Parathyroid adenoma (tissue), 2 donors: ENCODE measurements around the gene PIRT.

Experiments
- H2AFZ ChIP-seq: fragments of 300-600 bp; sonication (generic); one replicate; pipeline ENCODE4 v1.7.0; 2017; ENCODE audit warnings: antibody characterized with exemption, mild to moderate bottlenecking
- H3K27ac ChIP-seq: fragments of 300-600 bp; sonication (generic); one replicate; pipeline ENCODE4 v1.7.0; 2017
- H3K27me3 ChIP-seq: fragments of 300-600 bp; sonication (generic); one replicate; pipeline ENCODE4 v1.7.0; 2017; ENCODE audit warnings: low read length; ENCODE audit not compliant: control insufficient read depth, insufficient read depth
- H3K36me3 ChIP-seq: fragments of 300-600 bp; sonication (generic); one replicate; pipeline ENCODE4 v1.7.0; 2017; ENCODE audit warnings: low read length; ENCODE audit not compliant: control insufficient read depth, insufficient read depth
- H3K4me1 ChIP-seq: fragments of 300-600 bp; sonication (generic); one replicate; pipeline ENCODE4 v1.7.0; 2017; ENCODE audit warnings: control low read depth
- H3K4me2 ChIP-seq: fragments of 300-600 bp; sonication (generic); one replicate; pipeline ENCODE4 v1.7.0; 2017; ENCODE audit warnings: low read length
- H3K4me3 ChIP-seq: fragments of 300-600 bp; sonication (generic); one replicate; pipeline ENCODE4 v1.7.0; 2017; ENCODE audit warnings: low read depth, low read length
- H3K79me2 ChIP-seq: fragments of 300-600 bp; sonication (generic); one replicate; pipeline ENCODE4 v1.7.0; 2017; ENCODE audit warnings: control low read depth
- H3K9ac ChIP-seq: fragments of 300-600 bp; sonication (generic); one replicate; pipeline ENCODE4 v1.7.0; 2017; ENCODE audit warnings: mild to moderate bottlenecking
- H3K9me3 ChIP-seq: fragments of 300-600 bp; sonication (generic); one replicate; pipeline ENCODE4 v1.7.0; 2017; ENCODE audit warnings: low read length; ENCODE audit not compliant: control insufficient read depth
- CTCF ChIP-seq: fragments of 300-600 bp; sonication (generic); IDR thresholded peaks from one replicate; pipeline ENCODE4 v1.7.0; 2017; ENCODE audit warnings: antibody characterized with exemption, mild to moderate bottlenecking
- donor health status: primary hyperparathyroidism.

Gene PIRT

GRCh38 chr17:10792151-10792550 lies 45.7 kb downstream of the PIRT start:
- H3K36me3 ChIP-seq = no peaks in the 10 kb centered on the region
- H3K27ac ChIP-seq = no peak overlapping the region
- no peaks in the 10 kb centered on the region for H3K27me3 ChIP-seq
- no peaks in the 10 kb centered on the region for H3K4me1 ChIP-seq
- H3K4me2 ChIP-seq = no peak overlapping the region
- no peak for TF ChIP-seq CTCF
- no peak overlapping the region for H3K4me3 ChIP-seq
- no peak overlapping the region for H3K9ac ChIP-seq
- H3K9me3 ChIP-seq = no peaks in the 10 kb centered on the region
- H2AFZ ChIP-seq = no peak overlapping the region
- no peaks in the 10 kb centered on the region for H3K79me2 ChIP-seq

- Histone ChIP-seq H3K79me2 (no peaks in the 10 kb centered on the region), H3K27ac (no peak overlapping the region), H3K4me1 (no peaks in the 10 kb centered on the region), H3K27me3 (no peaks in the 10 kb centered on the region), H2AFZ (no peak overlapping the region), H3K36me3 (no peaks in the 10 kb centered on the region), H3K4me2 (no peak overlapping the region), H3K4me3 (no peak overlapping the region), H3K9me3 (no peaks in the 10 kb centered on the region), H3K9ac (no peak overlapping the region)
- TF ChIP-seq CTCF = no peak
Measured at GRCh38 chr17:10790491-10791401, 47.1 kb downstream of the PIRT start.

GRCh38 chr17:10789694-10790271 lies 48.1 kb downstream of the PIRT start:
- Histone ChIP-seq H3K9me3 (no peaks in the 10 kb centered on the region), H2AFZ (no peak overlapping the region), H3K36me3 (no peaks in the 10 kb centered on the region), H3K27me3 (no peaks in the 10 kb centered on the region), H3K4me2 (no peak overlapping the region), H3K9ac (no peak overlapping the region), H3K27ac (no peak overlapping the region), H3K4me1 (no peaks in the 10 kb centered on the region), H3K4me3 (no peak overlapping the region), H3K79me2 (no peaks in the 10 kb centered on the region)
- no peak for TF ChIP-seq CTCF

- Histone ChIP-seq H3K4me1 (no peaks in the 10 kb centered on the region), H3K9ac (no peak overlapping the region), H3K27me3 (no peaks in the 10 kb centered on the region), H3K36me3 (no peaks in the 10 kb centered on the region), H3K79me2 (no peaks in the 10 kb centered on the region), H2AFZ (no peak overlapping the region), H3K4me2 (no peak overlapping the region), H3K9me3 (no peaks in the 10 kb centered on the region), H3K4me3 (no peak overlapping the region), H3K27ac (no peak overlapping the region)
- TF ChIP-seq CTCF = no peak
Measured at GRCh38 chr17:10787306-10788045, 50.4 kb downstream of the PIRT start.
